Brain microvascular endothelial cell (primary cell): ENCODE measurements around the gene DISC1.

Source experiments
- DNase-seq: peaks from one replicate; pipeline ENCODE4 v3.0.0-alpha.2; 2020
- H3K27ac ChIP-seq: fragments of 250-450 bp; sonication (Bioruptor Pico); 2 replicates; pipeline ENCODE4 v1.5.1; 2020; ENCODE audit warnings: mild to moderate bottlenecking, moderate library complexity
- H3K27me3 ChIP-seq: fragments of 250-450 bp; sonication (Bioruptor Pico); replicated peaks from 2 replicates; pipeline ENCODE4 v1.5.1; 2020; ENCODE audit warnings: mild to moderate bottlenecking
- H3K36me3 ChIP-seq: fragments of 250-450 bp; sonication (Bioruptor Pico); replicated peaks from 2 replicates; pipeline ENCODE4 v1.5.1; 2020; ENCODE audit warnings: mild to moderate bottlenecking
- H3K4me3 ChIP-seq: 2 replicates; pipeline ENCODE4 v1.5.1; 2011; ENCODE audit warnings: low read depth, mild to moderate bottlenecking, control low read depth, low read length, moderate library complexity
- CTCF ChIP-seq: IDR thresholded peaks from 2 replicates; pipeline ENCODE4 v1.5.1; 2011; ENCODE audit warnings: low read depth, mild to moderate bottlenecking, moderate library complexity, low read length, control low read depth, inconsistent platforms; ENCODE audit errors: missing control alignments
- in situ Hi-C: cut with HindIII; loops from 2 replicates; pipeline ENCODE4 v1.10.0; 2017; ENCODE audit warnings: low sequenced_read_pairs, low pct_ligation_motif_present

Gene DISC1

GRCh38 chr1:231930257-231930947 lies 303.8 kb downstream of the DISC1 start:
- no peaks in the 10 kb centered on the region for H3K27me3 ChIP-seq
- in situ Hi-C loops: no loop called here
- DNase-seq: no peak
- H3K36me3 ChIP-seq: no peaks in the 10 kb centered on the region
- no peak overlapping the region for H3K27ac ChIP-seq
- TF ChIP-seq CTCF: no peak
- H3K4me3 ChIP-seq: no peak overlapping the region

- Histone ChIP-seq H3K4me3 (no peak overlapping the region), H3K36me3 (no peaks in the 10 kb centered on the region), H3K27me3 (no peaks in the 10 kb centered on the region), H3K27ac (no peak overlapping the region)
- TF ChIP-seq CTCF: no peak
- no peak for DNase-seq
- in situ Hi-C loops: no loop called here
These were observed 304.6 kb downstream of the DISC1 start for GRCh38 chr1:231931146-231931545.

- in situ Hi-C loops: no loop called here
- H3K27ac ChIP-seq: no peak overlapping the region
- DNase-seq: no peak
- H3K27me3 ChIP-seq: no peaks in the 10 kb centered on the region
- no peak overlapping the region for H3K4me3 ChIP-seq
- TF ChIP-seq CTCF: peak; percentile 79
- no peaks in the 10 kb centered on the region for H3K36me3 ChIP-seq
These were observed 305.4 kb downstream of the DISC1 start for GRCh38 chr1:231931846-231932454.

- Histone ChIP-seq H3K27ac (no peak overlapping the region), H3K4me3 (no peak overlapping the region), H3K36me3 (no peaks in the 10 kb centered on the region), H3K27me3 (no peaks in the 10 kb centered on the region)
- in situ Hi-C loops: no loop called here
- no peak for TF ChIP-seq CTCF
- DNase-seq: no peak
These were observed 307.4 kb downstream of the DISC1 start for GRCh38 chr1:231933711-231934626.

- Histone ChIP-seq H3K4me3 (no peak overlapping the region), H3K27ac (no peak overlapping the region), H3K27me3 (no peaks in the 10 kb centered on the region), H3K36me3 (no peaks in the 10 kb centered on the region)
- DNase-seq: no peak
- no peak for TF ChIP-seq CTCF
- in situ Hi-C loops: no loop called here
These were observed 308.2 kb downstream of the DISC1 start for GRCh38 chr1:231934797-231935196.
